Measurements from ENCODE around the gene SCART1.

SCART1 gene

GRCh38 chr10:133442191-133442966 lies 11.4 kb upstream of the SCART1 start:
- CTCF ChIA-PET = interaction anchor here (1.0 kb wide), 1 partner anchor 77 kb away, joined by 3 read pairs; no protein-coding TSS in a partner anchor
- H3K27ac Mint-ChIP-seq = no peak overlapping the region

GRCh38 chr10:133442967-133443924 lies 10.5 kb upstream of the SCART1 start:
- CTCF ChIA-PET = no interaction called here
- Mint-ChIP-seq H3K27me3 (peaks cover 8% of the 10 kb centered on the region), H3K4me3 (no peak overlapping the region), H3K9me3 (peaks cover 26% of the 10 kb centered on the region), H3K36me3 (peaks cover 12% of the 10 kb centered on the region), H3K27ac (no peak overlapping the region), H3K4me1 (peaks cover 16% of the 10 kb centered on the region)
- DNase-seq = peak; percentile 16

More at GRCh38 chr10:133442191-133442966, 11.4 kb upstream of the SCART1 start:
- Mint-ChIP-seq H3K4me1 (peaks cover 16% of the 10 kb centered on the region), H3K4me3 (no peak overlapping the region), H3K27me3 (peaks cover 8% of the 10 kb centered on the region), H3K9me3 (peaks cover 17% of the 10 kb centered on the region), H3K36me3 (peaks cover 5% of the 10 kb centered on the region)
- DNase-seq = peak; percentile 32

- Mint-ChIP-seq H3K9me3 (peaks cover 35% of the 10 kb centered on the region), H3K27me3 (peaks cover 8% of the 10 kb centered on the region), H3K4me3 (no peak overlapping the region), H3K4me1 (peaks cover 14% of the 10 kb centered on the region), H3K36me3 (peaks cover 16% of the 10 kb centered on the region), H3K27ac (no peak overlapping the region)
- no peak for DNase-seq
- CTCF ChIA-PET = interaction anchor here (1.0 kb wide), 1 partner anchor 53 kb away, joined by 3 read pairs; no protein-coding TSS in a partner anchor
Measured at GRCh38 chr10:133444342-133445267, 9.1 kb upstream of the SCART1 start.

DNA sequence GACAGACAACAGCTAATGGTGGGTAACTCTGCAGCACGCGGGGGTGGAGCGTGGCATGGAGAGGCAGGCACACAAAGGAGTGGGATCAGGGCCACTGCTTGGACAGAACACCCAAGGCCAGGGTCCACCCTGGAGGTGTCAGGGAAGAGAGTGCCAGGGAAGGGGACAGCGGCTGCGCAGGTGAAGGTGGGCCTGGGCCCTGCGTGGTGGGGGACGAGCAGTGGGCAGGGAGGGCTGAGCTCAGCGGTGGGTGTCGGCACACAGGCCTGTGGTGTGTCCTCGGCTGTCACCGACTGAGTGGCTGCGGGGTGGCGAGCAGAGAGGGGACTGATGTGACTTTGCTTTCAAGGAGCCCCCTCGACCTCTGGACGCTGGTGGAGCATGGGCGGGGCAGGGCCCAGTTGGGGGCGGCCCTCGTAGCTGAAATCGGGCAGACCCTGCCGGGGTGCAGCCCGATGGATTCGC lies 8.4 kb upstream of the SCART1 start:
- DNase-seq = no peak
- no peak overlapping the region for H3K4me3 Mint-ChIP-seq

DNA sequence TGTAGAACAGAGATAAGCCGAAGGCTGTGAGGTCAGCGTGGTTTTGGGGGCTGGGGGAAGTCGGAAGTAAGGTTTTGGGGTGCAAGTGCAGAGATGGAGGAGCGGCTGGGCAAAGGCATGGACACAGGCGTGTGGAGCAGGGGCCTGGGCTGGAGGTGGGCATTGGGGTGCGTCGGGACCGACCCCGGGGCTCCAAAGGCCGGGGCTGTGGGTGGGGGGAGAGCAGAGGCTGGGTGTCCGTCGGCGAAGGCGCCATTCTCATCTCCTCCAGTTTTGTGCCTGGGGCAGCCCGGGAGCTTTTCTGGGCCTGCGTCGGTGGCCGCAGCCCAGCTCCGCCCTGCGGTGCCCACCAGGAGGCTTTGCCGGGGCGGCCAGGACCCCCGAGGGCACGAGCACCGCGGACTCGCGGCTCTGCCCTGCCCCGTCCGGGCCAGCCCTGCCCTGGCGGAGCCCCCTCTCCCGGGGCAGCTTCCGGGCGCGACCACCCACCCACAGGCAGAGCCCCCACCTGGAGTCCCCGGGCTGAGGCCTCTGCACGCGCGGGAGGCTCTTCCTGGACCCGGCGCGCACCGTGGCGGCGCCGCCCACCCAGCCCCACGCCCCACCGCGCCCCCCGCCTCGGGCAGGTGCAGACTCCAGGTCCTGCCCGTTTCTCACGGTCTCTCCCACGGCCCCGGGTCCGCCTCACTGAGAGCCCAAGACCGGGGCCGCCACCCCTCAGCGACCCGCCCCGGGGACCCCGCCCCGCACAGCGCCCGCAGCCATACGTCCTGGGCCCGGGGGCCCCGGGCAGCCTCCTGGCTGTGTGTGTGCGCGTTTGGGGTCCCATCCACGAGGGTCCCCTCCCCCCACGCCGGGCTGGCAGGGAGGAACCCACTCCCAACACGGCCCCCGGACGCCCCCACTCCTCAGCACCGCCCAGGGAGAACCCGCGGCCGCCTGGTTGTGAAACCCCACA lies 7.7 kb upstream of the SCART1 start:
- H3K9me3 Mint-ChIP-seq = peaks cover 35% of the 10 kb centered on the region
- CTCF ChIA-PET = interaction anchor here (1.0 kb wide), 1 partner anchor 52 kb away, joined by 3 read pairs; no protein-coding TSS in a partner anchor
- H3K4me3 Mint-ChIP-seq = no peak overlapping the region
- H3K27me3 Mint-ChIP-seq = peaks cover 8% of the 10 kb centered on the region
- H3K27ac Mint-ChIP-seq = no peak overlapping the region
- H3K4me1 Mint-ChIP-seq = peaks cover 14% of the 10 kb centered on the region
- no peak for DNase-seq
- peaks cover 16% of the 10 kb centered on the region for H3K36me3 Mint-ChIP-seq

More for the DNA sequence above, 8.4 kb upstream of the SCART1 start:
- H3K9me3 Mint-ChIP-seq = peaks cover 35% of the 10 kb centered on the region
- no peak overlapping the region for H3K27ac Mint-ChIP-seq
- CTCF ChIA-PET = interaction anchor here (1.0 kb wide), 1 partner anchor 52 kb away, joined by 3 read pairs; no protein-coding TSS in a partner anchor
- H3K27me3 Mint-ChIP-seq = peaks cover 8% of the 10 kb centered on the region
- H3K36me3 Mint-ChIP-seq = peaks cover 16% of the 10 kb centered on the region
- peaks cover 14% of the 10 kb centered on the region for H3K4me1 Mint-ChIP-seq

GRCh38 chr10:133446979-133447378 lies 6.8 kb upstream of the SCART1 start:
- no peak overlapping the region for H3K27ac Mint-ChIP-seq
- no peak overlapping the region for H3K4me3 Mint-ChIP-seq
- H3K27me3 Mint-ChIP-seq = peaks cover 8% of the 10 kb centered on the region
- peaks cover 16% of the 10 kb centered on the region for H3K36me3 Mint-ChIP-seq
- H3K4me1 Mint-ChIP-seq = peaks cover 11% of the 10 kb centered on the region
- no peak for DNase-seq
- CTCF ChIA-PET = no interaction called here
- H3K9me3 Mint-ChIP-seq = peaks cover 35% of the 10 kb centered on the region

DNA sequence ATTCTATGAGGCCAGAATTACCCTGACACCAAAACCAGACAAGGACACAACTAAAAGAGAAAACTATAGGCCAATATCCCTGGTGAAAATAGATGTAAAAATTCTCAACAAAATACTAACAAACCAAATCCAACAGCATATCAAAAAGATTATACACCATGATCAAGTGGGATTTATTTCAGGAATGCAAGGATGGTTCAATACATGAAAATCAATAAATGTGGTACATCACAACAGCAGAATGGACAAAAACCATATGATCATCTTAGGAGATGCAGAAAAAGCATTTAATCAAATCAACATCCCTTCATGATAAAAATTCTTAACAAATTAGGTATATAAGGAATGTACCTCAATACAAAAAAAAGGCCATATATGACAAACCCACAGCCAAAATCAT lies 5.6 kb upstream of the SCART1 start:
- Mint-ChIP-seq H3K4me3 (no peak overlapping the region), H3K4me1 (no peaks in the 10 kb centered on the region), H3K9me3 (peaks cover 35% of the 10 kb centered on the region), H3K36me3 (peaks cover 16% of the 10 kb centered on the region), H3K27ac (no peak overlapping the region), H3K27me3 (peaks cover 8% of the 10 kb centered on the region)
- no peak for DNase-seq
- CTCF ChIA-PET = interaction anchor here (1.6 kb wide), 1 partner anchor 9 kb away, joined by 5 read pairs; no protein-coding TSS in a partner anchor

- Mint-ChIP-seq H3K4me3 (no peak overlapping the region), H3K36me3 (peaks cover 14% of the 10 kb centered on the region), H3K27me3 (no peaks in the 10 kb centered on the region), H3K9me3 (peaks cover 27% of the 10 kb centered on the region), H3K27ac (no peak overlapping the region), H3K4me1 (no peaks in the 10 kb centered on the region)
- CTCF ChIA-PET = interaction anchor here (0.8 kb wide), 1 partner anchor 12 kb away, joined by 3 read pairs; no protein-coding TSS in a partner anchor
- no peak for DNase-seq
Measured at GRCh38 chr10:133451346-133451745, 2.4 kb upstream of the SCART1 start.

DNA sequence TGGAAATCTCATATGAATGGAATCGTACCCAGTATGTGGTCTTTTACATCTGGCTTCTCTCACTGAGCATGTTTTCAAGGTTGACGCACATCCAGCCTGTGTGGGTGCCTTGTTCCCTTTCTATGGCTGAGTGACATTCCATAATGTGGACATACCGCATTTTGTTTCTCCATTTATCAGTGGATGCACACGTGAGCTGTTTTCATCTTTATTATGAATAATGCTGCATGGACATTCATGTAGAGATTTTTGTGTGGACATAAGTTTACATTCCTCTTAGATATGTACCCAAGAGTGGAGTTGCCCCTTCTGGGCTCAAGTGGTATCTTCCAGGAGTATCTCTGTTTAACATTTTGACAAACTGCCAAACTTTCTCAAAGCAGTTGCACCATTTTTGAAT lies 1.3 kb upstream of the SCART1 start:
- CTCF ChIA-PET = no interaction called here
- no peak for DNase-seq
- no peaks in the 10 kb centered on the region for H3K27me3 Mint-ChIP-seq
- H3K4me1 Mint-ChIP-seq = no peaks in the 10 kb centered on the region
- H3K36me3 Mint-ChIP-seq = peaks cover 11% of the 10 kb centered on the region
- no peak overlapping the region for H3K4me3 Mint-ChIP-seq
- H3K27ac Mint-ChIP-seq = no peak overlapping the region
- peaks cover 17% of the 10 kb centered on the region for H3K9me3 Mint-ChIP-seq

DNA sequence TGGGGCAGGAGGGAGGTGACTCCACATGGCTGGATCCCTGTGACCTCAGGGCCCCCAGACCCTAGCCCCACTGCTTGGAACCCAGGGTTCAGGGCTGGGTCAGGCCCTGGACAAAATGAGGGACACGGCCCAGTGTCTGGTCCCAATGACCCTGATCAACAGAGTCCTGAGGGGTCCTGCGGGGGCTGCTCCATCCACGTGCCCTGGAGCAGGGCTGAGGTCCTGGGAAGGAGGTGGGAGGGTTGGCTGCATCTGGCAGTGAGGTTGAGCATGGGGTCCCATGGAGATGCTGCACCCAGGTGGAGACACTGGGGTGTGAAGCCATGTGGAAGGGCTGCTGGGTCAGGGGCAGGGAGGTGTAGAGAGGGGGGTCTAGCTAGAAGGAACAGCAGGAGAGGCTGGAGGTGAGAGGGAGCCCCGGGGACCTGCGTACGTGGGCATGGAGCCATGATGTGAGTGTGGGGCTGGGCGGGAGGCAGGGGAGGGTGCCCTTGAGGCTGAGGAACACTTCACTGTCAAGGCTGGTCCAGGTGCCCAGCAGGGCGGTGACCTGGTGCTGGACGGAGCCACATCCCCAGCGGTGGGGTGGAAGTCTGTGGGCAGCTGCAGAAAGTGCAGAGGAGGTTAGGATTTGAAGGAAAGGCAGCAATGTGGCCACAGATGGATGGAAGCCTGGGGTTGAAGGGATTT lies 604 bp downstream of the SCART1 start:
- Mint-ChIP-seq H3K27me3 (no peaks in the 10 kb centered on the region), H3K27ac (no peak overlapping the region), H3K9me3 (peaks cover 2% of the 10 kb centered on the region), H3K36me3 (peaks cover 1% of the 10 kb centered on the region), H3K4me3 (no peak overlapping the region), H3K4me1 (no peaks in the 10 kb centered on the region)
- no peak for DNase-seq
- CTCF ChIA-PET = interaction anchor here (0.9 to 2.1 kb wide), 2 partner anchors 15 to 17 kb away, joined by 4 to 5 read pairs; no protein-coding TSS in a partner anchor

GRCh38 chr10:133455196-133455595 lies 1.5 kb downstream of the SCART1 start:
- Mint-ChIP-seq H3K9me3 (no peaks in the 10 kb centered on the region), H3K4me3 (no peak overlapping the region), H3K27ac (no peak overlapping the region), H3K36me3 (no peaks in the 10 kb centered on the region), H3K4me1 (no peaks in the 10 kb centered on the region), H3K27me3 (no peaks in the 10 kb centered on the region)
- CTCF ChIA-PET = interaction anchor here (0.9 kb wide), 1 partner anchor 18 kb away, joined by 4 read pairs; no protein-coding TSS in a partner anchor
- no peak for DNase-seq

DNA sequence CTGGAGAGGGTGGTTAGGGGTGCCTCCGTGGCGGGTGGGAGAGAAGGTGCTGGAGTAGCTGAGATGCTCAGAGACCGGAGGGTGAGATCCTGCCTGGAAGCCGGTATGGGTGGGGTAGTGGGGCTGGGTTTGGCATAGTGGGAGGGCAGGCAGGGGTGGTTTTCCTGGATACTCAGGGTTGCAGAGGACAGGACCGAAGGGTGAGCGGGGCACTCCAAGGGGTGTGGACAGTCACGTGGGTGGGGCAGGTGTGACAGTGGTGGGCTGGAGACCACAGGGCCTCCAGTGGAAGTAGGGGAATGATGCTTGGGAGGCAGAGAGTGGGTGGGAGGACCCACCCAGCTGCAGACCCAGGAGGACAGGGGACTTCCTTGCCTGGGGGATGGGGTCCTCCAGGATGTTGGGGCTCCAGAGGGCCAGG lies 1.9 kb downstream of the SCART1 start:
- no peaks in the 10 kb centered on the region for H3K27me3 Mint-ChIP-seq
- H3K36me3 Mint-ChIP-seq = no peaks in the 10 kb centered on the region

More for the DNA sequence above, 1.9 kb downstream of the SCART1 start:
- Mint-ChIP-seq H3K9me3 (no peaks in the 10 kb centered on the region), H3K4me1 (no peaks in the 10 kb centered on the region), H3K4me3 (no peak overlapping the region), H3K27ac (no peak overlapping the region)
- no peak for DNase-seq
- CTCF ChIA-PET = interaction anchor here (0.9 kb wide), 1 partner anchor 18 kb away, joined by 4 read pairs; no protein-coding TSS in a partner anchor

All from activated naive CD4-positive, alpha-beta T cell treated with anti-CD3 and anti-CD28 coated beads, Interleukin-2, amount 10 ng/mL, durations not matched to agents 7 days and 5 days (primary cell).